CD4-positive, alpha-beta T cell treated with Interleukin-4 for 1 hour (primary cell): ENCODE data around the gene RAMP1.
"Not testable (repeated sequence)": the region's sequence is repeated elsewhere in the genome, so short reads cannot be mapped to it uniquely, and the experiment has no call there.

Source experiments
- DNase-seq, 2 donors: peaks; one replicate each; pipeline ENCODE4 v3.0.0-alpha.2; 2020 to 2022

The RAMP1 gene

GRCh38 chr2:237864444-237864931 is 5.1 kb downstream of the RAMP1 start:
- no peak for DNase-seq

- no peak for DNase-seq
Measured at GRCh38 chr2:237864940-237865622, 5.7 kb downstream of the RAMP1 start.

GRCh38 chr2:237865623-237866041 is 6.2 kb downstream of the RAMP1 start:
- no peak for DNase-seq

- DNase-seq = no peak
Measured at GRCh38 chr2:237866101-237866621, 6.7 kb downstream of the RAMP1 start.

- DNase-seq = no peak
Measured at GRCh38 chr2:237867465-237867864, 8.0 kb downstream of the RAMP1 start.

GRCh38 chr2:237868074-237868473 is 8.7 kb downstream of the RAMP1 start:
- not testable (repeated sequence) for DNase-seq

GRCh38 chr2:237868631-237869342 is 9.4 kb downstream of the RAMP1 start:
- no peak for DNase-seq

GRCh38 chr2:237869343-237870102 is 10.1 kb downstream of the RAMP1 start:
- no peak for DNase-seq

GRCh38 chr2:237870126-237870525 is 10.7 kb downstream of the RAMP1 start:
- no peak for DNase-seq

GRCh38 chr2:237870754-237871651 is 11.6 kb downstream of the RAMP1 start:
- no peak for DNase-seq

GRCh38 chr2:237872178-237872887 is 12.9 kb downstream of the RAMP1 start:
- no peak for DNase-seq

- no peak for DNase-seq
Measured at GRCh38 chr2:237873421-237873831, 14.0 kb downstream of the RAMP1 start.

- no peak for DNase-seq
Measured at GRCh38 chr2:237873897-237874551, 14.6 kb downstream of the RAMP1 start.

GRCh38 chr2:237874585-237875161 is 15.2 kb downstream of the RAMP1 start:
- DNase-seq = no peak

GRCh38 chr2:237875256-237876060 is 16.0 kb downstream of the RAMP1 start:
- DNase-seq = no peak

- no peak for DNase-seq
Measured at GRCh38 chr2:237876061-237876526, 16.7 kb downstream of the RAMP1 start.

- no peak for DNase-seq
Measured at GRCh38 chr2:237876532-237876931, 17.1 kb downstream of the RAMP1 start.

- no peak for DNase-seq
Measured at GRCh38 chr2:237876951-237877491, 17.6 kb downstream of the RAMP1 start.
